HEK293T (cell line): ENCODE measurements around the gene ARHGEF1.

Source experiments
- BHLHE40 ChIP-seq: fragments of 450-650 bp; IDR thresholded peaks from 2 replicates; pipeline ENCODE4 v1.6.1; 2016; ENCODE audit warnings: mild to moderate bottlenecking, moderate library complexity, borderline replicate concordance
- FOXM1 ChIP-seq: fragments of 450-650 bp; IDR thresholded peaks from 2 replicates; pipeline ENCODE4 v1.6.1; 2017; ENCODE audit warnings: mild to moderate bottlenecking, borderline replicate concordance
- PKNOX1 ChIP-seq: fragments of 450-650 bp; IDR thresholded peaks from 2 replicates; pipeline ENCODE4 v1.6.1; 2016

GRCh38 chr19:41947091-41947490 lies 64.1 kb downstream of the ARHGEF1 start:
- TF ChIP-seq BHLHE40 (no peak), PKNOX1 (no peak), FOXM1 (no peak)
